Left colon (tissue), 2 donors: ENCODE results near the gene PDE8A. TPM values are rescaled to one million over a fixed set of nuclear protein-coding genes. Genes with fewer than 3 reads are reported as not detected.

Experiments
- ATAC-seq: fragments of 200-7000 bp; cut with Tn5 transposase; one replicate; pipeline ENCODE4 v1.9.1; 2020; ENCODE audit warnings: mild to moderate bottlenecking, moderate library complexity
- DNase-seq, 2 donors: peaks; one replicate each; pipeline ENCODE4 v3.0.0-alpha.2; 2020
- intact Hi-C, 2 donors: fragments of 100-400 bp; cut with DNase I in 1 of 2; cut with micrococcal nuclease in 1 of 2; formaldehyde crosslinking; loops; one replicate each; pipeline versions ENCODE4 v1.11.2 to v1.14.0; 2022; cut with DNase I, micrococcal nuclease
- long read RNA-seq: library from polyadenylated mRNA; unstranded; transcript quantifications from one replicate; pipeline ENCODE4 v2.0.0, GENCODE V29; 2021
- total RNA-seq, 2 donors: library from RNA; stranded (reverse); fragmentation: NEBNext Ultra II Directional; extraction: Animal tissue kit (Norgen Biotek cat#: 25700); gene quantifications; one replicate each; pipeline ENCODE4 v1.2.1, GENCODE V29; 2021
- donor health status: DM: no; HTN: no; CAD: no.
- donor health status: DM: yes; HTN: yes; CAD: no.

PDE8A gene
- total RNA-seq, result 10 to 100 TPM; 93.7 to 99.8 TPM
- long read RNA-seq, transcript PDE8A-203 (22 exons, 3,912 nt), result major isoform, 66 of 119 reads
- long read RNA-seq, partial matches to known transcripts, result 14 of 119 reads
- long read RNA-seq, other reads (novel, unspliced or antisense), result 32 of 119 reads

DNA sequence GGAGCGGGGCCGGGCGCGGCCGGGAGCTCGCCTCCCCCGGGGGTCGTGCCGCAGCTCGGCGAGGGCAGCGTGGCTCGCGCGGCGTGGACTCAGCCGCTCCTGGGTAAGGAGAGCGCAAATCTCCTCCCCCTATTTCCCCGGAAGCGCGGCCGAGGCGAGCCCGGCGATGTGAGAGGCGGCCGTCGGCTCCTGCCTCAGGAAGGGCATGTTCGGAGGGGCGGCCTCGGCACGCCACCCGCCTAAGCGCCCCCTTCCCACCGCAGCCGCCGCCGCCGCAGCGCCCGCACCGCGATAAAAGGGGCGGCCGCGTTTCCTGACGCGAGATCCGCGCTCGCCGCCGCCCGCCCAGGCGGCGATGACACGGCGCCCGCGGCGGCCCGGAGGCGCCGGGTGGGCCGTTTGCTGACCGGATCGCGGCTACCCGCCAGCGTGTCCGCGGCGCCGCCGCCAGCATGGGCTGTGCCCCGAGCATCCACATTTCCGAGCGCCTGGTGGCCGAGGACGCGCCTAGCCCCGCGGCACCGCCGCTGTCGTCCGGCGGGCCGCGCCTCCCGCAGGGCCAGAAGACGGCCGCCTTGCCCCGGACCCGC is at the start of gene PDE8A:
Gene PDE8A (plus strand): TSS at position 146 of the 590 bp plus-strand sequence. CDS start 307 bp downstream, at position 453.
- DNase-seq (peak; percentile 45 to 50), ATAC-seq (peak; percentile 0)
- intact Hi-C loops, result no loop called here

GRCh38 chr15:84934942-84935729 is 46.5 kb upstream of the PDE8A start:
- no peak for ATAC-seq
- DNase-seq, result no peak
- intact Hi-C loops, result loop anchor here in 1 of 2 donors (10.0 kb wide), 1 partner anchor 90 kb away; no protein-coding TSS in a partner anchor

GRCh38 chr15:84937144-84937543 is 44.5 kb upstream of the PDE8A start:
- intact Hi-C loops, result loop anchor here in 1 of 2 donors (10.0 kb wide), 1 partner anchor 92 kb away; no protein-coding TSS in a partner anchor
- ATAC-seq (no peak), DNase-seq (no peak)

DNA sequence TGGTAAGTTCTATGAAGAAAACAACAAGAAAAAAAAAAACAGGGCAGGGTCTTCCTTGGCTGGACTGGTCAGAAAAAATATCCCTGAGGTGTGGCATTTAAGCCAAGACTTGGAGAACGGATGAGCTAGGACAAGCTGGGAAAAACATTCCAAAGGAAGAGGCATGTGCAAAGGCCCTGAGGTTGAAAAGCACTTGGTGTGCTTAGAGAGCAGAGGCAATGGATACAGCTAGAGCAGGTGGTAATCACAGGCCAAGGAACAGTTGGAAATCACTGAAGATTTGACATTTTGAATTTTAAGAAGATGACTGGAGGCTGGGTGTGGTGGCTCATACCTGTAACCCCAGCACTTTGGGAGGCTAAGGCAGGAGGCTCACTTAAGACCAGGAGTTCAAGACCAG is 42.9 kb upstream of the PDE8A start:
- DNase-seq (no peak), ATAC-seq (no peak)
- intact Hi-C loops, result loop anchor here in 1 of 2 donors (10.0 kb wide), 1 partner anchor 94 kb away; no protein-coding TSS in a partner anchor

- no peak for ATAC-seq
- no peak for DNase-seq
- intact Hi-C loops, result no loop called here
These were observed 41.3 kb upstream of the PDE8A start for GRCh38 chr15:84940399-84940798.

DNA sequence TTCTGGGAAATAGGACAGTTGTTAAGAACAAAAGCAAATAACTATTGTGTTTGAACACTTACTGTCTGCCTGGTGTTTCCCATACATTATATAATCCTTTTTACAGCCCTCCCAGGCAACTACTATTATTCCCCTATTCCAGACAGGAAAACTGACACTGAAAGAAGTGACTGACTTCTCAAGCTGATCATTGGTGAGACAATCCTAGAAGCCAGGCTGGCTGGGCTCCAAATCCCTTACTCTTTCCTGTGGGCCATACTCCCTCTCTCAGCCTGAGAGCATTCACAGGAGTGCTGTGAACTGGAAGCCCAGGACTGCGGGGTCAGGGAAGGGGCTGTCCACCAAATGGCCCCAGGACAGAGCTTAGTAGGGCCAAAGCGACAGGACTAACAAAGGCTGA is 39.2 kb upstream of the PDE8A start:
- DNase-seq (no peak), ATAC-seq (no peak)
- intact Hi-C loops, result no loop called here

GRCh38 chr15:84944311-84944710 is 37.3 kb upstream of the PDE8A start:
- intact Hi-C loops, result no loop called here
- ATAC-seq (no peak), DNase-seq (no peak)

DNA sequence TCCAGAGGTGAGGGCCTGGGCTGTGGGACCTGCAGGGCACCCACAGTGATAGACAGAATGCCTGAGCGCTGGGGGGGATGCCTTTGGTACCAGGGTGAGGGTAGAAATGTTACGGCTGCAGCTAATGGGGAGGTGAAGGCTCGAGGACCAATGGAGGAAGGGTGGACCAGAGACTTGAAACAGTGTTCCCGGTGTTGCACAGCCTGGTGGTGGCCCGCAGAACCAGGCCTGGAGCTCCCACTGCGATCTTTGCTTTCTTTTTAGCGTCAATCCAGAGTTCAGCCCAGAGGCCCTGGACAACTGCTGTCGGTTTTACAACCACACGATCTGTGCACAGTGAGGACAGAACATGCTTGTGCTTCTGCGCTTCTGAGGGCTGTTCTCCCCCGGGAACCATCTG is 36.8 kb upstream of the PDE8A start:
- DNase-seq, result no peak
- intact Hi-C loops, result no loop called here
- ATAC-seq, result no peak

GRCh38 chr15:84946772-84947489 is 34.7 kb upstream of the PDE8A start:
- DNase-seq, result no peak
- peak; percentile 19 for ATAC-seq
- intact Hi-C loops, result no loop called here

- no peak for DNase-seq
- intact Hi-C loops, result no loop called here
- no peak for ATAC-seq
These were observed 33.5 kb upstream of the PDE8A start for GRCh38 chr15:84947947-84948830.

DNA sequence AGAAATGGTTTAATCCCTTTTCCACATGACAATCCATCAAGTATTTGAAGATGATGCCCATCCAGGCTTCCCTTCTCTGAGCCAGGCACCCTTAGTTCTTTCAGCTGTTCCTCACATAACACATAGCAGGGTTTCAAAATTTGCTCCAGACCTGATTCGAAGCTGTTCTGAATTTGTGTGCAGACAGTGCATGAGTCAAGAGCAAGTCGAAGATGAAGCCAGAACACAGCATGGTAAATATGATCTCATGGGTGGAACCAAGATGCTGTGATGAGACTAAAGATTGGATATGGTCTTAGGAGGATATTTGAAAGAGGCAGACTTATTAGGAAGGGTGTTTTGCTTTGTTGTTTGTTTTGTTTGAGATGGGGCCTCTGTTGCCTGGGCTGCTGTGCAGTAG is 32.6 kb upstream of the PDE8A start:
- intact Hi-C loops, result no loop called here
- DNase-seq (no peak), ATAC-seq (no peak)

- intact Hi-C loops, result no loop called here
- DNase-seq, result no peak
- ATAC-seq, result no peak
These were observed 31.6 kb upstream of the PDE8A start for GRCh38 chr15:84949845-84950569.

GRCh38 chr15:84950570-84951111 is 31.0 kb upstream of the PDE8A start:
- DNase-seq (no peak), ATAC-seq (no peak)
- intact Hi-C loops, result no loop called here

DNA sequence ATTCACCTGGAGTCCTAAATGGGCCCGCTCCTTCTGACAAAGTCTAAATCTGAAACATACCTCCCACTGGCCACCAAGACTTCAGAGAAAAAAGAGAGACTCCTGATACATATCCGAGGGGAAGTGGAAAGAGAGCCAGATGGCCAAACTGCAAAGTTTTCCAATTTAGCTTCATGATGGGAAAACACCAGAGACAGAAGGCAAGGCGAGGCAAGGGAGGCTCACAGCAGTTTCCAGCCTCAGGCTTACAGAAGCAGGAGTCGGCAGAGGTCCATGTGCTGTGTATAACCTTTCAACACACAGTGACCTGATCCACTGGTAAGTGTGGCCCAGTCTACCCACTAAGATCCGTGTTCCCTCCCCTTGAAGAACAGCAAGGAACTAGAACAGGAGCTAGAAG is 29.9 kb upstream of the PDE8A start:
- ATAC-seq (no peak), DNase-seq (no peak)
- intact Hi-C loops, result no loop called here

GRCh38 chr15:84953136-84953535 is 28.5 kb upstream of the PDE8A start:
- no peak for DNase-seq
- ATAC-seq, result no peak
- intact Hi-C loops, result no loop called here

DNA sequence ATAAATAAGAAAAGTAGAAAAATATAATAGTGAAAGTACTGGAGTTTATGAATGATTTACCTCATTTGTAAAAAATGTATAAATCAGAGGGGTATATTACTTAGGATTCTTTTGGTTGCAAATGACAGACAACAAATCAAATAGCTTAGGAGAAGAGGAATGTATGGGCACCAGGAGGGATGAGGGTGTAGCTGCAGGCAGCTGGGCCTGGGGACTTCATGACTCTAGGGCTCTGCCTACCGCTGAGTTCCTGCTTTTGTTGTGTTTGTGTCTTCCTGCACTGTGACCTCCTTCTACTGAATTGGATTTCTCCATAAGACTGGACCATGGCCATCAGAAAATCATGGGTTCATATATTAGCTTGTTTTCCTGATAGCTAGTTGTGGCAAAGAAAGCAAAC is 27.9 kb upstream of the PDE8A start:
- ATAC-seq, result no peak
- intact Hi-C loops, result loop anchor here in 1 of 2 donors (2.0 kb wide), 1 partner anchor 91 kb away; no protein-coding TSS in a partner anchor
- DNase-seq, result no peak

DNA sequence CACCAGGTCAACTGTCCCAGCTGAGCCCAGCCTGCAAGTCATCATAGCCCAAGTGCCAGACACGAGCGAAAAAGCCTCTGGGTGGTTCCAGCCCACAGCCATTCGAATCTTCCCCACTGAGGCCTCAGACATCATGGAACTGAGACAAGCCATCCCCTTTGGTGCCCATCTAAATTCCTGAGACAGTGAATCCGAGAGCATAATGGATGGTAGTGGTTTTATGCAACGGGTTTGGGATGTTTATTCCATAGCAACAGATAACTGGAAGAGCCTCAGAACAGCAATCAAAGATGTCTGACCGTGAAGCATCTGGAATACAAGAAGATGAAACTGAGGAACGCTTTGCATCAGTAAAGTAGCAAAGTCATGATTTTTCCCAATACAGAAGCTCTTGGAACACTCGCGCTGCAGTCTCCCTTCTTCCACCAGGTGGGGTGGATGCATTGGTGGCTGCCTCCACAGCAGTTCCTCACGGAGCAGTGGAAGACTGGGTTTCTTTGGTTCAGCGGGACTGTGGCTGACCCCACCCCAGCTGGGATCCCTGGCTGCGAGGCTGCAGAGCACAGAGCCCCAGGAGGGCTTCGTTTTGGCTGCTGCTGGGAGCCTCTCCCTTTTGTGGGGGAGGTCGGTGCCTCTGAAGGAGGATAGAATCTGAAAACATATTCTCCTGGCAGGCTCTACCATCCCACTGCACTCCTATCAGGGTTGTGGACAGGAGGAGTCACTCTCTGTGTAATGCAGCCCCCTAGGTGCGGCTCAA is 26.4 kb upstream of the PDE8A start:
- peak; percentile 99 for ATAC-seq
- intact Hi-C loops, result loop anchor here in 1 of 2 donors (2.0 kb wide), 1 partner anchor 90 kb away; no protein-coding TSS in a partner anchor
- peak; percentile 67 to 77 for DNase-seq
